Activated CD4-positive, alpha-beta T cell treated with anti-CD3 and anti-CD28 coated beads, Interleukin-2, amount 50 U/mL, for 16 hours (primary cell): ENCODE data around the gene SLC7A1.

Experiments used
- DNase-seq: peaks from one replicate; pipeline ENCODE4 v3.0.0-alpha.2; 2020

The SLC7A1 gene

DNA sequence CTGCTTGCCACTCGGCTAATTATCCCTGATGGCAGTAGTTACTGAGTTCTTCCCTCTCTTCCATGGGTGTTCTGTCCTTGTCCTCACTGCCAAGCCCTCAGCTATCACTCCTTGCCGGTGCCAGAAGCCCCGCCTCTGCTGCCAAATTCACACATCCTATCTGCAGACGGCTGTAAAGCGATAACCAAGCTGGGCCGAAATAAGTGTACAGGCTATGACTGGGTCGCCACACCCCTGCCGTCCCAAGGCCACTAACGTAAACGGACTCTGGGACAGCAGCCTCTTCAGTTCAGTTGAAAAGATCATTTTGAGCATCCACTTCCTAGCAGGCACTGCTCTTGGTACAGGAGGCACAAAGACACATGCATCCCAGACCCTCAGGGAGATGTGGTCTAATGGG is 13.3 kb downstream of the SLC7A1 start:
- no peak for DNase-seq

DNA sequence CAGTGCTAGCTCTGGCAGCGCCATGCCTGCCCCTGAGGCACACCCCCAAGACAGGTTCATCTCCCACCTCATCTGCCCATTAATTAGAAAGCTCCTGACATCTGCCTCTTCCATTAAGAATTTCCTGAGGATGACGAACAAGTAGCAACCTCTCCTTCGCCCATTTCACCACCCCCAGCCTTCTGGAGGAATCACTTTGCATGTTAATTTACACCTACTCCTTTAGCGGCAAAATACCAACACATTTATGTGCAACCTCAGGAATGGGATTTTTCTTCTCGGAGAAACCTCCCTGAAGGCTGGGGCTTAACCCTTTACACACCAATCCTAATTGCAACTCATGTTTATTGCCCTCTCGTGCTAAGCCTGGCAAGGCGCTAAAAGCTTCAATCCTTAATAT is 13.8 kb downstream of the SLC7A1 start:
- no peak for DNase-seq

DNA sequence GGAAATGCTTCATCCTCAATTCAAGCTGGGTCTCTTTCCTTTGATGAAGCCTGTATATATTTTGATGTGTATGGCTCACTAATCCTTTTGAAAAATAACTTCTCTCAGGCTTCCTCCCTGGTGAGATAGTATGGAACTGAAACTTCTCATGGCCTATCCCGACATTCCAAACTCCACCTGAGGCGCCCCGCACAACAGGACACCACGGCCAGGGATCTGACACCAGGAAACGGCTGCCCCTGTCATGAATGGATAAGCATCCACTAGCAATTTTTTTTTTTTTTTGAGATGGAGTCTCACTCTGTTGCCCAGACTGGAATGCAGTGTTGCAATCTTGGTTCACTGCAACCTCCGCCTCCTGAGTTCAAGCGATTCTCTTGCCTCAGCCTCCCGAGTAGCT is 16.4 kb downstream of the SLC7A1 start:
- DNase-seq = no peak

DNA sequence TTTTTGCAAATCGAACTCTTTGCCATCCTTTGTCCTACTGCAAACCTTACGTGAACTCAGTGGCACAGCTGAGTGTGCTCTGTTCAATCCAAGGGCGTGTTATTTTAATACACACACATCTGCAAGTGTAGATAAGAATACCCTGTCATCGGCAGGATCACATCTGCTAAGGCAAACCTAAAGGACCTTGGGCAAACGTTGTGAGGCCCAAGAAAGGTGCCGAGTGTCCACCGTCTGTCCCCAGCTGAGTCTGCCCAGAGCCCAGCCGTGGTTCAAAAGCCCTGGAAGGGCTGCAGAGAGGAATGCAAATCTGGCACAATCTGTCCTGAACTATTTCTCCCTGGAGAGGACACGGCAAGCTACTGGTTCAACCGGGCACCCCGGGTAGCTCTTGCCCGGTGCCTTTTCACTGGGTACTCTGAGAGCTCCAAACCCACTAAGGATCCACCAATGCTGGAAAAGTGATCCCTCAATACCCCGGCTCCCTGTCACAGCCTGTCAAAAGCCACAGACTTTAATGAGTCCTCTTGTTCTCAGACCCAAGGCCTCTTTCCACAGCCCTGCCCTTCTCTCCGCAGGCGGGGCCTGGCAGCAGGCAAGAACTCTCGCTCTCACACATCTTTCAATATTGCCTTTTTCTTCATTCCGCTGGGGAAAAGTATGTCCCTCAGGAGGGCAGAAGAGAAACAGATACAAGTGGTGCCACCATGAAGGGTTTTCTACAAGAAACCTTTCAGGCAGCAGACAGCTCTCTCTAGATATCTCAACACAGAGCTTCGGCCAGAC is 17.0 kb downstream of the SLC7A1 start:
- DNase-seq = no peak

DNA sequence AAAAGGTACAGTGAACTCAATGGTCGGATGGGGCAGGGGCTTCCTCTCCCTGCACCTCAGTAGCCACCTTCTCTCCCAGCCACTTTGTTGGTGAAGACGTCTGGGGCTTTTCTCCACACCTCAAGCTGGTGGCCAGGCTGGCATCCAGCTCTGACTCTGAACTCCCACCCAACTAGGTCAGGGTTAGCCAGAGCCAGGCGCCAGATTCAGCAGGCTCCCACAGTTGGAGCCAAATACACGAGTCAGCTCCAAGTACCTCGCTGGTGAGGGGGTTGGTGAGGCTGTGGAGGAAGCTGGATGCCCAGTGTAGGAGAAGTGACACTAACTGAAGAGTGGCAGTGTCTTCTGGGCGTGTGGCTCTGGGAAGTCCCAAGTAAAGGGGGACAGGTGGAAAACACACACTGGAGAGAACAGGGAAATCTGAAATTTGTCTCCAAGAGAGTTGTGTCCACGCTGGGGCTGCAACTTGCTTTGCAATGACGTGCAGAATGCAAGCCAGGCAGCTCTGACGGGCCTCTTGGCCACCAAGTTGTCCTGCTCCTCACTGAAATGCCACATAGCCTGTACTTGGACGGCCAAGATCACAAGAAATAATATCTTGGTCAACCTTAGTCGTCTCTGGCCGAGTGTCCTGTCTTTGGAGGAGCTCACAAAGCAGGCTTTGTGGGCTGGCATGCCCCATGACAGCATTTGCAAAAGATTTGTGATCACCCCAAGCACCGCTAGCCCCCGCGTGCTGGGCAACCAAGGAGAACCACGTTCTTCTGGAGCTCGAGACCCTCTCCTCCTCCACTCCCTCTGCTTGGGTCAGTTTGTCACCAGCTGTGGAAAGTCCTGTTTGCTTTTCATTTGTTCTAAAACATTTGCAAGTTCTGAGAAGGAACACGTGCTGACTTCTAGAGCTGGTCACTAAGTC is 18.1 kb downstream of the SLC7A1 start:
- no peak for DNase-seq

DNA sequence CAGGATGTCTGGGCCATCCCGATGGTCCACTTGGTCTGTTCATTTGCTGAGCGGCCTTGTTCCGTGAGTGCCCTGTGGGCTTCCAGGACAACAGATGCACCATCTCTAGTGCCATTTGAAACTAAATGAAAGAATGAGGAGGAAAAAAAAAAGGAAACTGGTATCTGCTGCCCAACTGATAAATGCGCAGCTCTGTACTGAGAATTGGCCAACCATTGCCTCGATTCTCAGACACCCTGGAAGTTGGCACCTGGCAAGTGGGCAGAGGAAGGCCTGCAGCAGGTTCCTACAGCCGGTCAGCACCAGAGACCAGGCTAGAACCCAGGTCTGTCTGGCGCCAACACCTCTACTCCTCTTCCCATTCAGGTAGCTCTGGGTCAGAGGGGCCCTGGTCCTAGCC is 18.9 kb downstream of the SLC7A1 start:
- DNase-seq = no peak

DNA sequence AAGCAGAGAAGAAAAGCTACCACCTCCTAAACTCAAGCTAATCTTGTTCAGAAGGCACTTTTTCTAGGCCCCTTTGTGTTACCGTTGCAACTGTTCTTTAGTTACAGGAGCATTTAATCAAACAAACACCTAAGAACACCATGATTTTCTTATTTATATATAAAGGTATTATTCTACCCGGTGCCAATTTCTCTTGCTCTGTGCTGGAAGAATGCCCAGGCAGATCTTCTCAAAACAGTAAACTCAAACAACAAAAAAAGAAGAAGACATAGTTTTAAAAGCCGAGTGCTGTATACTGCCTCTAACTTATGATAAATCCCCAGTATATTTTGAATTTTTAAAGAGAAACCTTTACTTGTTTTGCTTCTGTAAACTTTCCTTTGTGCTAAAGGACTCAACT is 20.4 kb downstream of the SLC7A1 start:
- no peak for DNase-seq

DNA sequence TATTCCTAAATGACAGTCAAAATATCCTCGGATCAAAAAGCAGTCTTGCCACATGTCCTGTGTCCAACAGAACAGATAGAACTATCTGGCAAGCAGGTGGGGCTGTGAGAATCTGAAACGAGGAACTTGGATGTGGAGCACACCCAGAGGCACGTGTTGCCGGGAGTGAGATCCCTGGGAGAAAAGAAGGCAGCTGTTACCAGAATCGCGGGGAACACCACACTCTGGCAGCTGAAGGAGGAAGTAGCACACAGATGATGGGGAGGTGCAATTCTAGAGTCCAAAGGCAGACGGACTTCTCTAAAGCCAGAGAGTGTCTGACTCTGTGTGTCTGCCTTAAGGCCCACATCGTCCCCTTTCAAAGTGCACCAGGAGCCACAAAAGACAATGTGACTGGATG is 22.3 kb downstream of the SLC7A1 start:
- DNase-seq = no peak

DNA sequence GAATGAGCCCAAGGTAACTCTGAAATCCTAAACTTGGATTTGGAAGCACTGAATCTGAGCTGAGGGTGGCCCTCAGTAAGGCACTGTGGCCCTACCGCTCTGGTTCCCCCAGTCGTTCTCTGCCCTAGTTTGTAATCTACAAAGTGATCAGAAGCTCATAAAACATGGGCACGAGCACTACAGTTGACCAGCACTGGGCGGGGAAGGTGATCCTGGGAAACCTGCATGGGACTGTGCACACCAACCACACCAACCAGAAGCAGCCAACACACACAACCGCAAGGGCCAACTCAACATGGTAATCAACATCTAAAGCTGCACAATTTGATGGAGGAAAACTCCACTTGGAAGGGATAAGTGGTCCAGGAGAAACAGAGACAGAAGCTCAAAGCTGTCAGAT is 22.9 kb downstream of the SLC7A1 start:
- DNase-seq = no peak

DNA sequence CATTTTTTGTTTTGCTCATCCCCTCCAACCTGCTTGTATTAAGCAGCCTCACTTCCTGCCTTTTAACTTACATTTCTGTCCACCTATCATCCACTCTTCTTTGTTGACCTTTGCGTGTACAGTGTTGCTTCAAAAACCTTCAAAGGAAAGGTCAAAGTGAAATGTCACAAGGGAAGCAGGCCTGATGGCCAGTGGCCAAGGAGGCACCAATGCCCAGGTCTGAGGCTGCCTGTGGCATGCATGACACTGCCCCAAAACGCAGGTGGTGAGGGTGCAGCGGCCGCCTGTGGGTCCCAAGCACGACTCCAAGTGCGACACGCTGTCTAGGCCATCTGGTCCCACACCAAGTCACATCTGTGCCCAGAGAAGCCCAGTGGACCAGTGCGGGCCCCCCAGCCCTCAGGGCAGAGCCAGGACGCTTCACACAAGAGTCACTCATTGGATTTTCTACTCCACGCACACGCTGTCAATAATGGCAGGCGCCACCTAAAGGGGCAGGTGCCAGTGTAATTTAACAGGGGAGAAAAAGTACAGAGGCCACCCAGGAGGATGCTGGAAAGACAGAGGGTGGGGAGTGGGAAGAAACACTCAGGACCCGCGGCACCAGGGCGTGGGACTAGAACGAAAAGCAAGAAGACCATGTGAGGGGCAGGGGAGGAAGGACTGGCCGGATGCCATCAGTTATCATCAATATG is 23.5 kb downstream of the SLC7A1 start:
- DNase-seq = no peak

DNA sequence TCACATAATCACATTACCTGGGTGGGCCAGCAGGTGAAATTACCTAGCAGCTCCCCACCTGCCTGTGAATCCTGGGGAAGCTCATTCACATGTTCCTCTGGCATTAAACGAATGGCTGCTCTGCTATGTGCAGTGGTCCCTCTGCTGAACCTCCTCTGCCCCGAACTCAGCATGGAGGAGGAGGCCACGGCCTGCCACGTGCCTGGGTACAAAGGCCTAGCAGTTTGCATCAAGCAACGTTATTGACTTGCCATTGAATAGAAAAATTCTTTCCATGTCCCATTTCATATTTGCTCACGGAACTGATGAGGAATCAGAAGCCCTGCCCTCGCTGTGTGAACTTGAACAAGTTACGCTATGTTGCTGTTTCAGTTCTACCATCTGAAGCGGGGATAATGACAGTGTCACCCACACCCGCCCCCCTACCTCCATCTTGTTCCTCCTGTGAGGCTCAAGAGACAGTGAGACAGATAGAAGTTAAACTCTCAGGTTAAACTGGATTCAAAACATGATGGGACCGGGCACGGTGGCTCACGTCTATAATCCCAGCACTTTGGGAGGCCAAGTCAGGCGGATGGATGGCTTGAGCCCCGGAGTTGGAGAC is 25.3 kb downstream of the SLC7A1 start:
- no peak for DNase-seq

DNA sequence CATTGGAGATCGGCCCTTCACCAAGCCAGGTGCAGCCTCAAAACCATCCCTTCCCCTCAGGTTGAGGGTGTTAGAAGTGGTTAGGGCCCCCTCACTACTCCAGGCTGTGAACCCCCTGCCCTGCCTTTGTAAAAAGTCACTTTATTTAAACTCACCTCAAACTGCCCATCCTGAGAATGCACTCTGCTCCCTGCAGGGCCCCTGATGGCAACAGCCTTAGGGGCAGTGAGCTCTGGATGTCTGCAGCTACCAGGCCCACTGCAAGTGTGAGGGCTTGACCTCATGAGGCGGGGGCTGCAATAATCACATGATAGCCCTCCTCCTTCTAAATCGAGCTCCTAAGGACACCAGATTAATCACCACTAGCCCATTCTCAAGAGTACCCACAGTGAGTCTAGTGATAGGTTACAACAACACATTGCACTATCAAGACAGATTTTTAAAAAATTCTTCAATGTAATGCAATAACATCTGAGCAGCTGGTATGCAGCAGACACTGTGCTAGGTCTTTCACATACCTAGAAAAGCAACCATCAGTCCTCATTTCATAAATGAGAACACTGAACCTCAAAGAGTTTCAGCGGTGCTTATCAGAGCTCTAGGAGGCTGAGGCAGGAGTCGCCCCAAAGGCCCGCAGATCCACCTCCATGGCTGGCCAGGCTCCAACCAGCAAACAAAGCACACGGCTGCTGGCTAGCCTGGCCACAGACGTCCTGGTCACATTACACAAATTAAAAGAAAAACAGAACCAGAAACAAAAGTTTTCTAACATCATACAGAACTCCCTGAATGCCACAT is 26.0 kb downstream of the SLC7A1 start:
- DNase-seq = no peak

DNA sequence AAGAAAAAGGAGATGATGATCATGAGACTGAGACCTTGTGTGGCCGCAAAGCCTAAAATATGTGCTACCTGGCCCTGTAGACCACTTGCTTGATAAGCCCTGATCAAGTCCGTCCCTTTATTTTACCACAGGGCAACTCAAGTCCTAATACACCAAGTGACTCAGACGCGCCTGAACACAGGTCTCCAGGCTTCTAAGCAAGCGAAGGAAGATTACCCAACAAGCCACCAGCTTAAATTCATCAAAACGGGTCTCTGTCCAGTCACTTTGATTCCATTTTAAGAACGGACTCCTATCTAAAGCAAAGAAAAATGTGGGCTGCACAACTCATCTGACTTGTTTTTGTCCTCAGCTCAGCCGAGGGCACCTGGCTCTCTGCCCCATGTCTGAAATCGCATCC is 26.8 kb downstream of the SLC7A1 start:
- no peak for DNase-seq

DNA sequence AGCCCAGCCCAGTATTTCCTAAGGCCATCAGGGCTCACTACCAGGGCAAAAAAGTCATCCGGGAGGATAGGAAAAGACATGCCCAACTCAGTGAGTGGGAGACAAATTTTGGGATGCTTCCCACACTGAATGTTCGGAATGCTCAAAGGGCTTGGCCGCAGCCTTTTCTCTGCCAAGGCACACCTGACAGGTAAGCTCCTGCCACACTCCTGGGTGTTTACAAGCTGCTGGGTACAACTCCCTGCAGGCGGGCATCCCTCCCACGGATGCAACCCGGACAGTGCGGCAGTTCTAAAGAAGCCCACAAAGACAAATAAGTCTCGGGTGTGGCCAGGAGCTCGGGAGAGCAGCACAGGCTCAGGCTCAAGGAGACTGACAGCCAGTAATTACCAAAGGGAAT is 28.1 kb downstream of the SLC7A1 start:
- no peak for DNase-seq

DNA sequence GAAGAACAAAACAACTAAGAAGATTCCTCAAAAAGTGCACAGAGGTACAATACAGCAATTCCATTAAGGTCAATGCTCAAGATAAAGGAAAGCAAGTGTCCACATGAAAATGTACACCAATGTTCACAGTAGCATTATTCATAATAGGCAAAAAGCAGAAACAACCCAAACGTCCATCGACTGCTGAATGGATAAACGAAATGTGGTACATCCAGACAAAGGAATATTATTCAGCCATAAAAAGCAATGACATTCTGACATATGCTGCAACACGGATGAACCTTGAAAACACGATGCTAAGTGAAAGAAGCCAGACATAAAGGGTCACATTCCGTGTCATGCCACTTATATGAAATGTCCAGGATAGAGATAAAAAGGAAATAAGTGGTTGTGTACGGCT is 29.3 kb downstream of the SLC7A1 start:
- DNase-seq = no peak

DNA sequence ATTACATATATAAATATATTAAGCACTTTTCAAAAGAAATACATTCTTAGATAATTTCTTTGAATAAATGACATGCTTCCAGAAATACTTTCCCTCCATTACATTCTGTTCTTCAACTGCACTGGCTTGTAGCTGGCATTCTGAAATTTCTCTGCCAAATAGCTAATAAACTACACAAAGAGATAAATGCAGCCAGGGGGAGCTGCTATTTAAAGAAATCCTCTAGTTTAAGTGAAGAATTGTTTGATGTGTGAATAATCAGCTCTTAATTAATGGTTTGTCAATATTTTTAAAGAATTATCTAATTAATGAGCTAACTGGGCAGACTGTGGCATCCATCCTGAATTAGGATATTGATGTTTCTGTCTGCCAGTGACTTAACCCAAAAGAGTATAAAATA is 30.7 kb downstream of the SLC7A1 start:
- no peak for DNase-seq

DNA sequence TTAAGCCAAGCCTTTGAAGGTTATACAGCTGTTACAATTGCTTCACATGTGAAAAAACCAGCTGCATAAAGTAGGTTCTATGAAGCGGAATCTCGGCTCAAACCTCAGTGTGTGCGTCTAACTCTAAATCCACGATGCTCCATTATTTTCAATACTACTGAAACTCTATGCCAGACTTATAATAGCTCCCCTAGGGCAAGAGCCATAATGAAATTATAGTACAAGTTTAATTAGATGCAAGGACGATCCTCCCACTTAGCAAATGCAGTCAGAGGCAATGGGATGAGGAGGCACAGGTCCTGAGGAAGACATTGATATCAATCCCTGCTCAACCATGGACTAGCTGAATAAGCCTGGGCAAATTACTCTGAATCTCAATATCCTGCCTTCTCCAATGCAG is 31.1 kb downstream of the SLC7A1 start:
- no peak for DNase-seq

DNA sequence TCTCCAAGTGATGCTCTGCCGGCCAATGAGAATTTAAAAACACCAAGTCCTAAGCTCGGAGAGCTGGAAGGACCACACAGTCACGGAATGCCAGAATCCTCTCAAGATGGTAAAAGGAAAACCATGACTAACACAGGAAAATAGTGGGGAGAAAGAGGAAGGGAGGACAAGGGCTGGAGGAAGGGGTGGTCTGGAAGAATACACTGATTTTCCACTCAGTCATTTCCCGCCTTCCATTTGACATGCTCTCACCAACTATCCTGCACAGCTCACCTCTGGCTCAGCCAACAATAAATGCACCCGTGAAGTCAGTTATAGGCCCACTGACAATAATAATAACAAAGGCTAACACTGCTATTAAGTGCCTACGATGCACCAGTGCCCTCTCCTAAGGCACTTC is 31.5 kb downstream of the SLC7A1 start:
- no peak for DNase-seq

DNA sequence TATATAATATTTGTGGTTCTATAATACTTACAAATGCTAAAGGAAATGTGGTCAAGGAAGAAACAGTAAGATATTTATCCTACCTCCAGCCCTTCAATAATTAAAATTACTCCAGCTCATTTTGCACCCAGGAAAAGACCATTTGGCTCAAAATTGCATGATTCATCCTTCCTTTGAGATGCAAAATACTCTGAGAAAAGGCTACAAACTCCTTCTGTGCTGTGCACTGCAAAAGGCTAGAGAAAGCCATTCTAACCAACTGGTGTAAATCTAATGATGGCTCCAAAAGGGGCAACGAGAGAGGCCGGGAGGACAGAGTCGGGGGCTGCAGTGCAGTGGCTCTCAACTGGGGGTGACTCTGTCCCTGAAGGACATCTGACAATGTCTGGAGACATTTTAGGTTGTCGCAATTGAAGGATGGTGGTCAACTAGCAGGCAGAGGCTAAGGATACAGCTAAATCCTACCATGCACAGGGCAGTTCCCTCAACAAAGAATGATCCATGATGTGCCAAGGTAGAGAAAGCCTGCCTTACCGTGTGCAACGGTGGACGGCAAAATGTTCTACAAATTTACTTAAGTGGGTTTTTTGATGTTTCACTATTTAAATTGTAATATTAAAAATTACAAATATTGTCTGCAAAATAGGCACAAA is 32.6 kb downstream of the SLC7A1 start:
- DNase-seq = no peak

DNA sequence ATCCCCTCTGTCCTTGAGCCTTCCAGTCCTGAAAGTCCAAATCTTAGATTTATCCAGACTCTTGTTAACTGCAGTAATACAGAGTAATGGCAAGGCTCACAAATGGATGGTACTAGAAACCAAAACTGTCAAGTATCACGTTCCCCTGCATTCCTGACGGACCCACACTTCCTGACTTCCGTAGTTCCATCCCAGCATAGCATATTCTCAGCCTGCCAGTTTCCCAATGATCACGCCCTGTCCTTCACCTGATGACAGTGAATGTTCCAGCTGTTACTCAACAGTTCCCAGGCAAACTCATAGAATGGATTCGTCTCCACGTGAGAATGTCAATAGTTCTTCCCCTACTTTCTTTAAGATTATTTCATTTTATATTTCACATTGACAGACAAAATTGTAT is 33.6 kb downstream of the SLC7A1 start:
- DNase-seq = no peak

DNA sequence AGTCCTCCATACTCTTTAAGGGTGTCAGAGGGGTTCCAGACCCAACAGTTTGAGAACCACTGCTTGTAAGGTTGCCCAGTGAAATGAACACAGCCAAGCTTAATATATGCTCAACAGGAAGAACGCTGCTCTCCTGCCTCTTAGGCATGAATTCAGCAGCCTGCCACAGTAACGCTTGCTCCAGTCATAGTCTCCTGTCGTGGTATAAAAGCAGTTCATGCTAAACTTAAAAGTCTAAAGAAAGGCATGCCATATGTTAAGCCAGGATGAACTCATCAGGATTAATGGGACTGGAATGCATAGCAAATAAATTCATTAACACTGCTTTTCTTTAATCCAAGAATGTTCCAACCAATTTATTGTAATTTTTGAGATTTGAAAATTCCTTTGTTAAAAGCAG is 38.7 kb downstream of the SLC7A1 start:
- no peak for DNase-seq

DNA sequence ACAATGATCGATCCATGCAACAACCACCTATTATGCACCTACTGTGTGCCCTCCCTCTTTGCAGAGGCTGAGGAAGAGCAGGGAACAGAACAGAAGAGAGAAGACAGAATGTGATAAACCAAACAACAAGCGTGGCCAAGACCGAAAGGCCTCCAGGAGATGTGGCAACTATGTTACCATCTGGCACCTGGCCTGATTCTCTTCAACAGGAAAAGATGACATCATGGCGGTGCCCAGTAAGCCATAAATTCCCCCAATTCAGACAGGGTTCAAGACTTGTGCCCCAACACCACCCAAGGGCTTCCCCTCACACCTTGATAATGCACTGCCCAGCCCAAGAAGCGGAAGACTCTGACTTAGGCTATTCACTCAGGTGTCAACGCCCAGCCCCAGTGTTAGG is 44.3 kb downstream of the SLC7A1 start:
- no peak for DNase-seq
